ENCODE measurements around the gene TSPOAP1.

Gene TSPOAP1

DNA sequence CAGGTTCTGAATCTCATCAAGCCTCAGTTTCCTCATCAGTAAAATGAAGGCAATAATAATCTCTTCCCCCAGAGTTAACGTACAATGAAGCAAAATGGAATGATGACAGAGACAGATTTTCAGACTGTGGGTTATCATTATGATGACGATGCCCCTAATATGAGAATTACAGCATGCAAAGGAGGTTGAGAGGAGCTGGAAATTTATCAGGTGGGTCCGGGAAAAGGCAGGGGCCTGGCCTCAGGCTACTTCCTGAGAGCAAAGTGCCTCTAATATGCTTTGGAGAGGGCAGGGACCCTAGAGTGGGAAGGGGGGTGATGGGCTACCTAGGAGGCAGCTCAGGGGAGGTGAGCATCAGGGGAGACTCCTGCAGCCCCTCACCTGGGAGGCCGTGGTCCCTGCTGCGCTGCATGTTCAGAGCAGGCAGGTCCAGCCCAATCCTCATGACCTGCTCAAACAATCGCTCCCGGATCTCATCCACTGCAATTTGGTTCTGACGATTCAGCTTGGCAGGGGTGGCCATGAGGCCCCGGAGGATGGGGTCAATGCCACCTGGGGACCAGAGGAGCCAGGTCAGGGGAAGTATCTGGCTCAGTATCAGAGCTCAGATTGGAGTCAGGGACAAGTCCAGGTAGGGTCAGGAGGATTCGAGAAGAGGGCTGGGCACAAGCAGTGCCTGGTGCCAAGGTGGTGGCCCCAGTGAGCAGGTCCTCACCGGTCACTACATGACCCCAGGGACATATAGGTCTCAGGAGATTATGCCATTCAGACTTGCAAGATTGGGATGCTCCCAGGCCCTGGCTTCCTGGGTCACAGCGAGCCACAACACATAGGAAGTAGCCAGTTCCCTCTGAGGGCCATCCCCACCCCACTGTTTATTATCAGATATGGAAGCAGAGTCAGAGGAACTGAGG is 56.0 kb downstream of the TSPOAP1 start:
- DNase-seq: no peak

DNA sequence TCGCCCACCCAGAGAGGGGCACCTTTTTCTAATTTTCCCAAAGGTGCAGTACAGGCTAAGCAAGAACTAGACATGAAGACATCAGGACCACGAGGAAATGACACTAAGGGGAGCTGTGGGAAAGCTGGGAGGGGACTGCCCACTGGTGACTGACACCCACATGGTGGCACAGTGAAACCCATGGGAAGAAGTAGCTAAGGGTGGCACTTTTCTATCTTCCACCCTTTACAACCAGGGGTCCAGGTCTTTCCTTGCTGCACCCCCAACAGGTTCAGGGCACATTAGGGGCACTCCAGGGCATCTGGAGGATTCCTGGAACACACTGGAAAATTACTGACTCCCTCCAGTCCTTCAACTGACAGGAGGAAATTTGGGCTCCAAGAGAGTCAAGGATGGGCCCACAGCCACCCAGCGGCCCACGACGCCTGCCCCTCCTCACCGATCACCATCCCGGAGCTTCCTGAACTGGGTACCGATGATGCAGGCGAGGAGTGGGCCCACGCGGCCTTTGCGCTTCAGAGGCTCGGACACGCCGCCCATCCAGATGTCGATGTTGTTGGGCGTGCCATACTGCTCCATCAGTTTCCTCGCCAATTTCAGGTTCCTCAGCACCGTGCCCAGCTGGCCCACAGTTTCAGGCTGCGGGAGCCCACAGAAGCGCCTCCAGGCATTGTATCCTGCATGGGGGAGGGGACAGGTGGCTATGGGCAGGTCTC is 57.2 kb downstream of the TSPOAP1 start:
- no peak for DNase-seq

DNA sequence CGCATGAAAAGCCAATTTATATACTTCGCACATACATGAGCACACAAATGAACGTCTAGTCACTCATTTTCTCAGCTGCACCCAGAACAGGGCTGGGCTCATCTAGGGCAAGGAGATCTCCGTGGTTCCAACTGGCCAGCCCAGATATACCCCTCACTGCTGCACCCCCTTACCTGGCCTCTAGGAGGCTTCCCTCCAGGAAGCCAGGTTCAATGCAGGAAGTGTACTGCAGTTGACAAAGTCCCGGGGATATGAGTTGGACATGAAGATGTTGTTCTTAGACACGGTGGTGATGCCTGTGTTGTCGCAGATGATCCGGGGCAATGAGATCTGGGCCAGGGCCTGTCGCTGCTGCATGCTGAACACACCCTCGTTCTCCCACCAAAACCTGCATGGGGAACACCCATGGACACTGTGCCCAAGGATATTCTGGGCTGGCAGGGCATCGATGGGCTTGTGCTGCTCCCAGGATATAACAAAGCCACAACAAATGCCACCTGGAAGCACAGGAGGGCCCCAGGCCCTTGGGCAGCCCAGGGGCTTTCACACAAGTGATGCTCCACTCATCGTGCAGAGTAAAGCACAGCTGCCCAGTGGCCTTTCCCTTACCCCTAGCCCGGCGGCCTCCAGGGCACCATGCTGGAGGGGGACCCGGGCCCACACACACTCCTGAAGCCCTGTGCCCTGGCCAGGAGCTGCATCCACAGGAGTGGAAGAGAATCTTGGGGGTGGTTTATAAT is 57.9 kb downstream of the TSPOAP1 start:
- DNase-seq: no peak

DNA sequence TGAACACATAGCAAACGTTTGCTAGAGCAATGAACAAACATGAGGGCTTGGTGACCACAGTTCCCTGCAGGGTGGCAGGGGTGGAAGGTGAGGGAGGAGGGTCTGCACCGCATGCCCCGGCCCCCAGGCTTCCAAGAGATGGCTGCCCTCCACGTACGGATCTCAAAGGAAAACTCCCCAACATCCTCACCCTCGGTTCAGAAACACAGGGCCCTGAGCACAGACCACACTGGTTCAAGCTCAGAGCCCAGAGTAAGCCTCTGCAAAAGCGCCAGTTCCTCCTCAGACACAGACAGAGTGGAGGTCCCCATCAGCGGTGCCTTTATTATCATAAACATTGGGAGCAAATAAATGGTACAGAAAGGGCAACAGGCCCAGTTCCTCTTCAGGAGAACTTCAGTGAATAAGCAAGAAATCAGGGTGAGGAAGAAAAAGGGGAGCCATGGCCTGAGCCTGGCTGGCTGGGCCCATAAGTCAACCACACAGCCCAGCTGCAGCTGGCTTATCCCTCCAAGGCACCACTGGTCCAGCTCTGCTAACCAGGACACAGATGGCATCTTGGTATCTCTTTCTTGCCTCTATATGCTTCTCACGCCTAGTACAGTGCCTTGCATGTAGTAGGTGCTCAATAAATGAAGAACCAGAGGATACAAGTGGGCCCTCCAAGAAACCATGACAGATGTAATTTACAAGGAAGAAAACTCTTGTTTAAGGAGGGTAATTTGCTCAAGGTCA is 58.9 kb downstream of the TSPOAP1 start:
- DNase-seq: no peak

DNA sequence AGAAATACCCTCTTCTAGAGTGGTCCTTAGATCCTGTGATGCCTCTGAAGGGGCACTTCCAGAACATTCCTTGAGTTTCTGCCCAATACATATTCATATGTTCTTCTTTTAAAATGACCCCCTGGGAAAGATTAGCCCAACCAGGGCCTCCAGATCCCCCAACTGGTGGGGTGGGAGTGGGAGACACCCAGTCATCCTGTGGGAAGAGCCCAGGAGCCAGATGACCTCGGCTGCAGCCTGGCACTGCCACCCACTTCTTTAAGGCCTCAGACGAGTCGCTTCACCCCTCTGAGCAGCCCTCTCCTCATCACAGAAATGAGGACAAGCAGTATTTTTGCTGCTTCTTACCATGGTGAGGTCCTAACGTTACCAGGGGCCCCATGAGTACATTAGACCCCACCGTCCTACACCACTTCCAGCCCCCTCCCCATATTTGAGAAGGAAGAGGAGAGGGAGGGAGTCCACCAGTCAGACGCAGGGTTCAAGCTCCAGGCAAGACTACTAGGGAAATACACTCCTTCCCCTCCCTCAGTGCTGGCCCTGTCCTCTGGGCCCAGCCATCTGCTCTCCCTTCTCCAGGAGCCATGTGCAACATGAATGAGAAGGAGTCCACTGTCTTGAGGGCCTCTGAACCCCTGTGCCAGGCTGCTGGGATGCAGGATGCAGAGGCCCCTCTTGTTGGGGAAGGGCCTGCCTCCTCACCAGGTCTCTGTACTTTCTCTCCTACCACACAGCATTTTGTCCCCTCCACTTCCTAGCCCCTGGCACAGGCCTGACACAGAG is 59.6 kb downstream of the TSPOAP1 start:
- DNase-seq: no peak

DNA sequence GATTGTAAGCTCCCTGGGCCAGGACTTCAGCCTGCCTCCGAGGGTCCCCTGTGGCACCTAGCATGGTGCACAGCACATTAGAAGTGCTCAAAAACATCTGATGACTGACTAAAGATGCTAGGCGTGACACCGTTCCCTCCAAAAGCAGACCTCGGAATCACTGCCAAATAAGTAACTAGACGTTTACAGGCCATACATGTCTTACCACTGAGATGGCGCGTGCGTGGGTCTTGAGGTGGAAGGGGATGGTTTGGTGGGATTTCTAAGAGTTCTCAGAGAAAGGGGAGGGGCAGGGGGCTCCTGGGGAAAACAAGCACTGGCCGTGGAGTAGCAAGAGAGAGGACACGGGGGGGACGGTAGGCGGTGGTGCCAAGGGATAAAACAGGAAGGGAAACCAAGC is 60.3 kb downstream of the TSPOAP1 start:
- DNase-seq: no peak

DNA sequence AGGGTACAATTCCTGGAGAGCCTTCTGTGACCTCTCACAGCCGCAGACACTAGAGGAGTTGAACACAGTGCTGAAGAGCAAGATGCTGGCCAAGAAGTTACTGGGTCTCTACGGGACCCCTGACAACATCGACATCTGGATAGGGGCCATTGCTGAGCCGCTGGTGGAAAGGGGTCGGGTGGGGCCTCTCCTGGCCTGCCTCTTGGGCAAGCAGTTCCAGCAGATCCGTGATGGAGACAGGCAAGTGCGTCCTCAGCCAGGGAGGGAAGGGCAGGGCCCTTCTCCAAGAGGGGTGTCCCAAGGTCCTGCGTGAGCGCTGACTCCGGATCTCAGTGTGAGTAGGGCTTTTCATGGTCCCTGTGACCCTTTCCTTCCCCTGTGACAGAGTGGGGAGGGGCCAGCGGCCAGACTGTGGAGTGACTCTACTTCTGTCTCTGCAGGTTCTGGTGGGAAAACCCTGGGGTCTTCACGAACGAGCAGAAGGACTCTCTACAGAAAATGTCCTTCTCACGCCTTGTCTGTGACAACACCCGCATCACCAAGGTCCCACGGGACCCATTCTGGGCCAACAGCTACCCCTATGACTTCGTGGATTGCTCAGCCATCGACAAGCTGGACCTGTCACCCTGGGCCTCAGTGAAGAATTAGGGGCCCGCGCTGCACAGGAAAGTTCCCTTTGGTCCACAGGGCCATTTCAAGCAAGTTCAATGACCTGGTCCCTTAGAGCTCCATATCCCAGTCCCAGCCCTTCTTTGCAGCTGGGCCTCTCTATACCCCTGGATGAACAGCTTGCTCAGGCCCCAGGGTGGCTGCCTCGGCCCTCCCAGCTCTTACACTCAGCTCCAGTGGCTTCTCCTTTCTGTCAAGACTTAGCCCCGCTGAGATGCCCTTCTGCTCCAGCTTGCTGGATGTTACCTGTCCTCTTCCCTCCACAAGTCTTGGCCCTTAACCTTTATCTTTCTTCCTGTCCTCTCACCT is 61.0 kb downstream of the TSPOAP1 start:
- no peak for DNase-seq

DNA sequence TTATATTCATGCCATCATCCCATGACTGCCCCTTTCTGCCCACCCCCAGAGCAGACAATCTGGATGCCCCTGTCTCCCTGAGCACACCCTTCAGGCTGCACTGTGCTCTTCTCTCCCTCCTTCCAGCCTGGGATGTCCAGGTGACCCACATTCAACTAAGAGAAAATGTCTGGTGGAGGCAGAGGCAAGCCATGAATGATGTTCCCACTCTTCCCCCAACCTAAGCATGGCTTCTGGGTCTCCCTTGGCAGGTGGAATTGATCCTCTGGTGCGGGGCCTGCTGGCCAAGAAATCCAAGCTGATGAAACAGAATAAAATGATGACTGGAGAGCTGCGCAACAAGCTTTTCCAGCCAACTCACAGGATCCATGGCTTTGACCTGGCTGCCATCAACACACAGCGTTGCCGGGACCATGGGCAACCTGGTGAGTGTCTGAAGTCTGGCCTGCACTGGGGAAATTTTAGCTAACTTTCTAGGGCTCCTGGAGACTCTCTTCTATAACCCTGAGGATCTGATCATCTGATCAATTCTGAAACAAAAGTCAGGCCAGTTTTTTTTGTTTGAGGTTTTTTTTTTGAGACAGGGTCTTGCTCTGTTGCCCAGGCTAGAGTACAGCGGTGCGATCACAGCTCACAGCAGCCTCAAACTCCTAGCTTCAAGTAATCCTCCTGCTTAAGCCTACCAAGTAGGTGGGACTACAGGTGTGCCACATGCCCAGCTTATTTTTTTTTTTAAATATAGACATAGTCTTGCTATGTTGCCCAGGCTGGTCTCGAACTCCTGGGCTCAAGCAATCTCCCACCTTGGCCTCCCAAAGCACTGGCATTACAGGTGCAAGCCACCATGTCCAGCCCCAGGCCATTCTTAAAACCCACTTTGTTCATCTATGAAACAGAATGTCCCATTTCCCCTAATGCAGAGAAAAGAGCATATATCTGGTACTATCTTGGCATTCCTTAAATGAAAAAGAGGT is 62.4 kb downstream of the TSPOAP1 start:
- DNase-seq: no peak

DNA sequence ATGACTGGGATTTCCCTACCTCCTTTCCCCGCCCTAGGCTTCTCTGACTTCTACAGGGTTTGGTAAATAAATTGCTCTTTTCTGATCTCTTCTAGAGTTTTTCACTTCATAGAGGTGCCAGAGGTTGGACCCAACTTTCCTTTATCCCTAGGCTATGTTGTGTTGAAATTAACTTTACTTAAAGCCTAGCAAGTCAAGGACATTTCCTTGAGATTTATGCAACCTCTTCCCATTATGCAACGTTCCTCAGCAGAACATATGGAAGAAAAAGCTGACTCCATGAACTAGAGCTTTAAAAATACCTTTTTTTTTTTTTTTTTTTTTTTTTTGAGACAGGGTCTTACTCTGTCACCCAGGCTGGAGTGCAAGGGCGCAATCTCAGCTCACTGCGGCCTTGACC is 63.3 kb downstream of the TSPOAP1 start:
- DNase-seq: no peak

DNA sequence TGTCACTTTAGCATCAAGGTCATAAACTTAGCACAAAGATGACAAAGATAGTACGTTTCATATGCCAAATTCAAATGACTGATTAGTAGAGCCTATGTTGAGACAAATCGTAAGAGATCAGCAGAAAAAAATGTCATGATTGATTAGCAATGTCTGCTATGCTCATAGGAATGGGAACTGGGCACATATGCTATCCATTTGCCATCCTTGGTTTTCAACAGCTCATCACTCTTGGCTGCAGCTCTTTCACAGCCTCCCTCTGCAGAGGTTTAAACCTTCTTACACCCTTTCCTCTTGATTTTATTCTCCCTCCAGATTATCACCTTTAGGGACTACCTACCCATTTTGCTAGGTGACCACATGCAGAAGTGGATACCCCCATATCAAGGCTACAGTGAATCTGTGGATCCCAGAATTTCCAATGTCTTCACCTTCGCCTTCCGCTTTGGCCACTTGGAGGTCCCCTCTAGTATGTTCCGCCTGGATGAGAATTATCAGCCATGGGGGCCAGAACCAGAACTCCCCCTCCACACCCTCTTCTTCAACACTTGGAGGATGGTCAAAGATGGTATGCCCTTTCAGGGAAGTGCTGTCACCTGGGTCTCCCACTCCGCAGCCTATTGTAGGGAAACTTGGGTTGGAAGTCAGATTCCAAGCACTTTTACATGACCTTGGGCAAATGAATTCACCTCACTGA is 64.0 kb downstream of the TSPOAP1 start:
- no peak for DNase-seq

DNA sequence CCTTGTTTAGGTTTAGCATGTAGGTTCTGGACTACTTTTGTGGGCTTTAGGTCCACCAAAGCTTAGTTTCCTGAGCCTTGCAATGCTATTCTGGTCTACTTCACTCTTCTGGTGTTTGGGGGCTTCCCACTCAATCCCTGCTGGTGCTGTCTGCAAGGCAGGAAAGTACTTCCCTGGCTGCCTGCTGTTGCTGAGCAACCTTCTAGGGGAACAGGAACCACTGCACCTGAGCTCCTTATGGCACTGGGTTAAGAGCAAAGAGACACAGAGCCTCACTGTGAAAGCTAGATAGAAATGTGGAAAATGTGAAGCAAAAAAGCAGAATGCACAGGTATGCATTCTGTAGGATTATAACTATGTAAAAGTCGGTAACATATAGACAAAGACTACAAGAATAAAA is 64.8 kb downstream of the TSPOAP1 start:
- peak in 1 of 3 experiments; percentile 37 for DNase-seq

DNA sequence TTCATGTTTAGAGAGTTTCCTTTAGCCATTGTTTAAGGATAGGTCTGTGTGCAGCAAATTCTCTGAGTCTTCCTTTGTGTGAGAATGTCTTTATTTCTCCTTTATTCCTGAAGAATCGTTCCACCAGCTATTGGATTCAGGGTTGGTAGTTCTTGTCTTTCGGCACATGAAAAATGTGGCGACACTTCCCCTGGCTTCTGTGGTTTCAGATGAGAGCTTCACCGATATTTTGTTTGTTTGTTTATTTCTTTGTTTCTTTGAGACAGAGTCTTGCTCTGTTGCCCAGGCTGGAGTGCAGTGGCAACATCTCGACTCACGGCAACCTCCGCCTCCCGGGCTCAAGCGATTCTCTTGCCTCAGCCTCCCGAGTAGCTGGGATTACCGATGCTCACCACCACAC is 66.4 kb downstream of the TSPOAP1 start:
- no peak for DNase-seq

DNA sequence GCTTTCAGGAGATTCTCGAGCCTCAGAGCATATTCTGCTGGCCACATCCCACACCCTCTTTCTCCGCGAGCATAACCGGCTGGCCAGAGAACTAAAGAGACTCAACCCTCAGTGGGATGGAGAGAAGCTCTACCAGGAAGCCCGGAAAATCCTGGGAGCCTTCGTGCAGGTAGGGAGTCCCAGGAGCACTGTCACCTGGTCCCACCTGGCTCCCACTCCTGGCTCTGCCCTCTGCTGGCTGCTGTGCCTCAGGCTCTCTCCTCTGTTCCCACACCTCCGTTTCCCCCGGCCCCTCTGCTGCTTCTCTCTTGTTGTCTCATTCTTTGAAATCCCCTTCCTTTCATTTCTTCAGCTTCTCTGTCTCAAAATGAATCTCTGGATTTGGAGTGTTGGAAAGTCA is 73.8 kb downstream of the TSPOAP1 start:
- DNase-seq: no peak

DNA sequence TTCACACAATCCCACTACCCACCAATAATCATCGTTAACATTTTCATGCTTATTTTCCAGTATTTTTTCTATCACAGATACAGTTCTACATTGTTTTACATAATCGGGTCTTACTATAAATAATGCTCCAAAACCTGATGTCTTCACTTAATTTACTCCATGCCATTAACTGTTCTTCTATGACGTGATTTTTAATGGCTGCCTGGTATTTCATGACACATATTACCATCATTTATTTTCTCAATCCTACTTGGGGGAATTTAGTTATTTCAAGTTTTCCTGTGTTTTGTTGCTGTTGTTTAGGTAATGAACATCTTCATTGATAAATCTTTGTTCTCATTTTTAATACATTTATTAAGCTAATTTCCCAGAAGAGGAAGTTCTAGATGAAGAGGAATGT is 75.5 kb downstream of the TSPOAP1 start:
- DNase-seq: no peak

DNA sequence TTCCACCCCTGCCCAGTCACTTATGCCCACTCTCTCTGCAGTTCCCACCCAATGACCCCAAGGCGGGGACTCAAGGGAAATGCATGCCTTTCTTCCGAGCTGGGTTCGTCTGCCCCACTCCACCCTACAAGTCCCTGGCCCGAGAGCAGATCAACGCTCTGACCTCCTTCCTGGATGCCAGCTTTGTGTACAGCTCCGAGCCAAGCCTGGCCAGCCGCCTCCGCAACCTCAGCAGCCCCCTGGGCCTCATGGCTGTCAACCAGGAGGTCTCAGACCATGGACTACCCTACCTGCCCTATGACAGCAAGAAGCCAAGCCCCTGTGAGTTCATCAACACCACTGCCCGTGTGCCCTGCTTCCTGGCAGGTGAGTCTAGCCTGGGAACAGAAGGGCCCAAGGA is 76.5 kb downstream of the TSPOAP1 start:
- DNase-seq: no peak

Data from NCI-H1417 (cell line).